HL-60 (cell line): ENCODE measurements around the gene DNASE1L1.

Experiments
- DNase-seq, 2 experiments: peaks; one replicate each; pipeline ENCODE4 v3.0.0-alpha.2; 2010 to 2020; ENCODE audit warnings: low read depth in 1 of 2, low spot score in 1 of 2
- H3K27ac ChIP-seq: fragments of 250-450 bp; sonication (Bioruptor Pico); replicated peaks from 2 replicates; pipeline ENCODE4 v1.5.1; 2020; ENCODE audit warnings: mild to moderate bottlenecking, moderate library complexity
- H3K27me3 ChIP-seq: fragments of 250-450 bp; sonication (Bioruptor Pico); 2 replicates; pipeline ENCODE4 v1.5.1; 2021; ENCODE audit warnings: mild to moderate bottlenecking, moderate library complexity; ENCODE audit not compliant: insufficient read depth, poor library complexity, severe bottlenecking
- H3K4me3 ChIP-seq: replicated peaks from 2 replicates; pipeline ENCODE4 v1.5.1; 2011; ENCODE audit warnings: mild to moderate bottlenecking, control low read depth, low read length; ENCODE audit not compliant: insufficient read depth
- GABPA ChIP-seq: IDR thresholded peaks from 2 replicates; pipeline ENCODE4 v1.6.1; 2012; ENCODE audit warnings: low read depth
- POLR2AphosphoS5 ChIP-seq: IDR thresholded peaks from 2 replicates; pipeline ENCODE4 v1.6.1; 2012; ENCODE audit warnings: low read depth
- REST ChIP-seq: IDR thresholded peaks from 2 replicates; pipeline ENCODE4 v1.6.1; 2012; ENCODE audit warnings: low read depth; ENCODE audit not compliant: insufficient replicate concordance
- SPI1 ChIP-seq: IDR thresholded peaks from 2 replicates; pipeline ENCODE4 v1.6.1; 2012; ENCODE audit warnings: low read depth, mild to moderate bottlenecking, borderline replicate concordance
- TF ChIP-seq, protein P1 (sequence below): IDR thresholded peaks from one replicate; pipeline ENCODE4 v1.5.1; 2011; ENCODE audit warnings: low read length, control low read depth, inconsistent platforms; ENCODE audit not compliant: insufficient read depth

DNASE1L1 gene

DNA sequence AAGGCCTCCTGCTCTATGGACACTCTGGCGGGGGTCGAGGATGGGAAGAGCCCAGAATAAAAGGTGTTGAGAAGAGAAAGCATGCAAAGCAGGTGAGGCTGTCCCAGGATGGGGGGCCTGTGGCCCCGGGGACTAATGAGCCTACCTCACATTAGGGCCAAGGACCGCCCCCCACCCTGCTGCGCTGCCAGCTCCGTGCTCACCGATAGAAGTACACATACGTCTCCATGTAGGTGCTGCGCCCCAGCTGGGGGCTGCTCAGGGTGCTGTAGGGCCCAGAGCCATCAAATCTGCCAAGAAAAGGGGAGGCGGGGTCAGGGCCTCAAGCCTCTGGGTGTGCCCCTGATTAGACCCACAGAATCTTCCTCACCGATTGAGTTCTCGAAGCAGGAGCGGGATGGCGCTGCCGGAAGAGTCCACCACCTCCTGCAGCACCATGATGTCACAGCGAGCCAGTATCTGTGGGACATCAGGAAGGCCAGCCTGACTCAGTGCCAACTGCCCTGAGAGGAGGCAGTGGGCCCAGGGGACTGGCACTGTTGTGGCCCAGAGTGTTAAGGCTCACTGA, 4.3 kb downstream of the DNASE1L1 start:
- TF ChIP-seq, protein P1, sequence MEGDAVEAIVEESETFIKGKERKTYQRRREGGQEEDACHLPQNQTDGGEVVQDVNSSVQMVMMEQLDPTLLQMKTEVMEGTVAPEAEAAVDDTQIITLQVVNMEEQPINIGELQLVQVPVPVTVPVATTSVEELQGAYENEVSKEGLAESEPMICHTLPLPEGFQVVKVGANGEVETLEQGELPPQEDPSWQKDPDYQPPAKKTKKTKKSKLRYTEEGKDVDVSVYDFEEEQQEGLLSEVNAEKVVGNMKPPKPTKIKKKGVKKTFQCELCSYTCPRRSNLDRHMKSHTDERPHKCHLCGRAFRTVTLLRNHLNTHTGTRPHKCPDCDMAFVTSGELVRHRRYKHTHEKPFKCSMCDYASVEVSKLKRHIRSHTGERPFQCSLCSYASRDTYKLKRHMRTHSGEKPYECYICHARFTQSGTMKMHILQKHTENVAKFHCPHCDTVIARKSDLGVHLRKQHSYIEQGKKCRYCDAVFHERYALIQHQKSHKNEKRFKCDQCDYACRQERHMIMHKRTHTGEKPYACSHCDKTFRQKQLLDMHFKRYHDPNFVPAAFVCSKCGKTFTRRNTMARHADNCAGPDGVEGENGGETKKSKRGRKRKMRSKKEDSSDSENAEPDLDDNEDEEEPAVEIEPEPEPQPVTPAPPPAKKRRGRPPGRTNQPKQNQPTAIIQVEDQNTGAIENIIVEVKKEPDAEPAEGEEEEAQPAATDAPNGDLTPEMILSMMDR = no peak
- TF ChIP-seq POLR2AphosphoS5 (no peak), GABPA (no peak), REST (no peak), SPI1 (no peak)
- no peak overlapping the region for H3K4me3 ChIP-seq
- H3K27me3 ChIP-seq = no peaks in the 10 kb centered on the region
- no peak overlapping the region for H3K27ac ChIP-seq
- DNase-seq = no peak

DNA sequence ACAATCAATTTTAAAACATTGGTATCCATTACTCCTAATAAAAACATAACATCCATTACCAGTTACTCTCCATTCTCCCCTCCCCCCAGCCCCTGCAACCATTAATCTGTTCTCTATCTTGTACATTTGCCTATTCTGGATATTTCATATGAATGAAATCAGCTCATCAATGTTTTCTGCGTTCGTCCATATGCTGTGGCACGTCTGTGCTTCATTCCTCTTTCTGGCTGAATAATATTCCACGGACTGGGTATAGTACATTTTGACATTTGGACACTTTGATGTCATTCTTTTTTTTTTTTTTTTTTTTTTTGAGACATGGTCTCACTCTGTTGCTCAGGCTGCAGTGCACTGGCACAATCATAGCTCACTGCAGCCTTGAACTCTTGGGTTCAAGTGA, 5.2 kb downstream of the DNASE1L1 start:
- DNase-seq = no peak
- Histone ChIP-seq H3K27ac (no peak overlapping the region), H3K4me3 (no peak overlapping the region), H3K27me3 (no peaks in the 10 kb centered on the region)
- TF ChIP-seq, protein P1 = no peak
- no peak for TF ChIP-seq POLR2AphosphoS5
- TF ChIP-seq SPI1 = no peak
- no peak for TF ChIP-seq REST

- DNase-seq = no peak
- H3K4me3 ChIP-seq = no peak overlapping the region
- H3K27me3 ChIP-seq = no peaks in the 10 kb centered on the region
- no peak for TF ChIP-seq GABPA
- no peak for TF ChIP-seq SPI1
- TF ChIP-seq REST = no peak
- TF ChIP-seq, protein P1 = no peak
- no peak for TF ChIP-seq POLR2AphosphoS5
- no peak overlapping the region for H3K27ac ChIP-seq
Measured at GRCh38 chrX:154403192-154403591, 5.9 kb downstream of the DNASE1L1 start.
